Measurements from ENCODE around the gene CFAP70. TPM values are rescaled to one million over a fixed set of nuclear protein-coding genes. Genes with fewer than 3 reads are reported as not detected.

Gene CFAP70
- total and polyA plus RNA-seq, 2 of the 8 experiments (the other 6 are each of a cell fraction or from before 2014, with no cell fraction given): 0.21 to 0.30 TPM

- TF ChIP-seq GABPA (IDR thresholded peaks at IDR 0.05; ENCODE audit: borderline replicate concordance, insufficient read depth, low read length) (no peak), TEAD4 (IDR thresholded peaks at IDR 0.05; ENCODE audit: low read depth, low read length) (no peak), TCF12 (IDR thresholded peaks at IDR 0.05; ENCODE audit: low read depth, low read length) (no peak), SP1 (IDR thresholded peaks at IDR 0.05; ENCODE audit: low read depth, low read length) (no peak)
These were observed 18.5 kb downstream of the CFAP70 start (continued) for GRCh38 chr10:73340121-73340520.
